Measurements from ENCODE around the gene CMIP.

CMIP gene

DNA sequence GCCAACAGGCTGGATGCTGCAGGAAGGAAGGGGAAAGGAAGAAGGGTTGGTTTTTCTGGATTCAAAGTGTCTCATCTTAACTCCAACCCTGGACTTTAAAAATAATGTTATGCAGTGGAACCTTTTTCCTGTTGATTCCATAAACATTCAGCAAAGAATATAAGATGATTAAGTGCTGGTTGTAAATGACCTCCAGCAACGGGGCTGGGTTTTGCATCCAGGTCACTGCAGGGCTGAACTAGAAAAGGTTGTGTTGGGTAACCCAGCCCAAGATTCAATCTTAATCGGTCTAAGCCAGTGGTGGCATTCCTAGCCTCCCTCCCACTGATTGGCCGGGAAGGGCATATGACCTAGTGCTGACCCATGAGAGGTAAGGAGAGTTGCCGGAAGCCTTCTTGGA is 300.3 kb downstream of the CMIP start:
- no peak for DNase-seq (ENCODE audit: low read depth in 2 of 2)

DNA sequence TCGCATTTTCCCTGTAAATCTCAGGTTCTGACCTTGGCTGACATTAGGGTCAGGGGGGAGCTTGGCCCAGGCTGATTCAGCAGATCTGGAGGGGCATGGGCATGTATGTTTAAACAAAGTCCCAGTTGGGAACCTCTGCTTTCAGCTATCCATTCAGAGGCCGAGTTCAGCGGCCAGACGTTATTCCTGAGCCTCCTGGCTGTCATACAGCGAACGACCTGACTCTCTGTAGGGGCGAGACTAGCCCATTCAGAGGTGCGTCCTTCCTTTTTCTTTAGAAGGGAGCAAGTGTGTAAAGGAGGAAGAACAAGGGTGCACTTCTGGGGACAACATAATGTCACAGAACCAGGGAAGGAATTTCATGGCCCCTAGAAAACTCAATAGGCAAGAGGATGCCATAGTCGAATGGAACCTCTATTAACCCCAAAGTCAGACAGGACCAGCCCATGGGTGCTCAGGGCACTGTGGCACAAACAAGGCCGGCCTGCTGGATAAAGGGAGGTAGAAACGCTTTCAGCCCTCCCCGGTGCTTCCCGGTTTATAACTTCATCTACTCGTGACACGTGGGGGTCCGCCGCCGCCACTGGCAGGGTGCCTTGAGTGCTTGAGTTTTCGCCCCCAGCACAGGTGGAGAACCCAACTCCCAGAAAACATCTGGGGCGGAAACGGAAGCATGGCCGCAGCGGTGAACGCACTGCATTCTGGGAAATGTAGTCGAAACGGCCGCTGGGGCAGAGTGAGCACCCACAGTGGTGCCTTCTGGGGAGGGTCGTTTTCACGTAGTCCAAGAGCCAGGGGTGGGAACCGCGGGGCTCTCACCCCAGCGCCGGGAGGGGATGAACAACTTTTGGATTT is 301.3 kb downstream of the CMIP start:
- DNase-seq (ENCODE audit: low read depth in 2 of 2): peak; percentile 65 to 70

DNA sequence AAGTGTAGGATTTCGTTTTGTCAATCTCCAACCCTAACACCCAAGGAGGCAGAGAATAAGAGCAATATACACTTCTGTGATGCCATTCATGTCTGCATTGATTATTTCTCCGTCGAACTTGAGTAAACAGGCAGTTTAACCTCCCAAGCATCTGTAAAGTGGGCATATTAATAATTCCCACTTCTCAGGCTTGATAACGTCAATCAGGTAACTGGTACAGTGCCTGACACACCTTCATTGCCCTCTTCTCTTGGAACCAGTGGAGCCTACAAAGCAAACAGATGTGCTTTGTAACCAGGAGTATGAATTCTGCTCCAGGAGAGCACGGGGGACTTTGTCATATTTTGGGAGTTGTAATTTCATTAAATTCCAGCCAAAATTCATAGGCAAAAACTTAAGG is 302.0 kb downstream of the CMIP start:
- no peak for DNase-seq (ENCODE audit: low read depth in 2 of 2)

DNA sequence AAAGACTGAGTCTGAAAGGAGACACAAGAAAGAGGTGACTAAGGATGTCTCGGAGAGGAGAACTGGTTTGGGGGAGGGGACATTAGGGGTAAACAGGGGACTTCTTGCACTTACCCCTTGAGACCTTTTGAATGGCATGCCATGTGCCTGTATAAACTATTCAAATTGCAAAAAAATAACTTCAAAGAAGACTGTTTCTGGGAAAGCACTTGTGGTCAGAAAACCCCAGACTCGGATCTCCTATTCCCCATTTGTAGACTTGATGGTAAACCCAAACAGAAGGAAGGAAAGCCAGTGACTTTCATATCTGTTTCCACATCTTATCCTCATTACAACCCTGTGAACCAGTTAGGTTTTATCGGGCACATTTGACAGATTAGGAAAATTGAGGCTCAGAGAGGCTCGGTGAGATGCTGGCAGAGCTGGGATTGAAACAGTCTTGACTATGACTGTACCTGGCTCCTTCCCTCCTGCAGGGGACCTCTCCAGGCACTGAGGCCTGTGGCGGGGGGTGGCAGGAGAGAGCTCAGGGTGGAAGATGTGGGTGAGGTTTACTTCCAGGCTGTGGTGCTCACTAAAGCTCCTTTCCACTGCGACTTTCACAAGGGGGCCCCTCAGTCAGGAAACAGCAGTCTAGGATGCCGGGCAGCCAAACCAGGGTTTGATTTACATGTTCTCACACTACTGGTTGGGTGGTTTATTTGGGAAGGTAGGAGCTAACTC is 304.0 kb downstream of the CMIP start:
- DNase-seq (ENCODE audit: low read depth in 2 of 2): no peak

DNA sequence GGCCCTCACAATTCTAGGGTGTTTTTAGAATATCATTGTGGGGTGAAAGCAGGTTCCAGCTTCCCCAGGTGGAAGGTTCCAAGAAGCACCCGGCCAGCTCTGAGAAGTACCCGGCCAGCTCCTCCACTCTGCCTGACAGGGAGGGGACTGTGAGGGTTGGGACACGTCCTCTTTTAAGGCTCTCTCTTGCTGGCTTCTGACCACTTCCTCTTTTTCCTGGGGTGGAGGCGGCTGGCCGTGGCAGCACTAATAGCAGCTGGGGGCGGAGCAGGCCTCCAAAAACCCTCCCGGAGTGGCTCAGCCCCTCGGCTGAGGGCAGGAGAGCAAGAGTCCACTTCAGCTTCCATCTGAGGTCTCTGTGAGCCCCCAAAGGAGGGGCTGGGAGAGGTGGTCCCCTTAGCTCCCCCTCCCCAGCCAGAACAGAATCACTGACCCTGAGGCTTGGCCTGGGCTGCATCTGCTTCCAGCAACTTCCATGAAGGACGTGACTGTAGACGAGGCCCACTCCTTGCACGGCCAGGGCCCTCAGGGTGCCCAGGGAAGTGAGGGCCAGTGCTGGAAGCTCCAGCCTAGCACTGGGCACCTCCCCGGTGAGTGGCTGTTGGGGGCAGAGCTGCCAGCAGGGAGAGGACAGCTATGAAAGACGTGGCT is 307.7 kb downstream of the CMIP start:
- no peak for DNase-seq (ENCODE audit: low read depth in 2 of 2)

DNA sequence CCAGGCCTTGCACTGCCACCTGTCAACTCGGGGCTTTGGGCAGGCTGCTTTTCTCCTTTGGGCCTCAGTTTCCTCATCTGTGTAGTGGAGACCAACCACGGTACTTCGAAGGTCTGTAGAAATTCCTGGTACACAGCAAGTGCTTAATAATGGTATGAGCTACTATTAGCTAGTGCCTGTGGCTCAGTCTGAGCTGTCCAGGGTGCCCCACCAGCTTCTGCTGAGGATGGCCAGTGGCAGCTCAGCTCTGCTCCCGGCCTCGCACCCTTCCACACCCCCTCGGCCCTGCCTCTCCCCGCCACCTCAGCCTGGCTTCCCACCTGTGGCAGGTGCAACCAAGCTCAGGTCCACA is 308.2 kb downstream of the CMIP start:
- DNase-seq (ENCODE audit: low read depth in 2 of 2): no peak

DNA sequence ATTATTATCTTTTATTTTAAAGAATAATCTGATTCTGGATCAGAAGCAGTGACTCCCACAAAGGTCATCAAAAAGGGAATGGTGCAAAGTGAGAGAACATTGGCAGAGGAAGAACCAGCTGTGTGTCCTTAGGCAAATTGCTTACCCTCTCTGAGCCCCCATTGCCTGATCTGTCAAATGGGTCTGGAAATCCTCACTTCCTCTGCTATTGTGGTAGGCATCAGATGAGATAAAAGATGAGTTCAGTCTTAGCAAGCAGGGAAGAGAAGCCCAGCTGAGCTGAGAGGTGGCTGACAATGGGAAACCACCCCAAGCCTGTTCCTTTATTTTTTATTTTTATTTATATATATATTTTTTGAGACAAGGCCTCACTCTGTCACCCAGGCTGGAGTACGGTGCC is 310.2 kb downstream of the CMIP start:
- no peak for DNase-seq (ENCODE audit: low read depth in 2 of 2)

DNA sequence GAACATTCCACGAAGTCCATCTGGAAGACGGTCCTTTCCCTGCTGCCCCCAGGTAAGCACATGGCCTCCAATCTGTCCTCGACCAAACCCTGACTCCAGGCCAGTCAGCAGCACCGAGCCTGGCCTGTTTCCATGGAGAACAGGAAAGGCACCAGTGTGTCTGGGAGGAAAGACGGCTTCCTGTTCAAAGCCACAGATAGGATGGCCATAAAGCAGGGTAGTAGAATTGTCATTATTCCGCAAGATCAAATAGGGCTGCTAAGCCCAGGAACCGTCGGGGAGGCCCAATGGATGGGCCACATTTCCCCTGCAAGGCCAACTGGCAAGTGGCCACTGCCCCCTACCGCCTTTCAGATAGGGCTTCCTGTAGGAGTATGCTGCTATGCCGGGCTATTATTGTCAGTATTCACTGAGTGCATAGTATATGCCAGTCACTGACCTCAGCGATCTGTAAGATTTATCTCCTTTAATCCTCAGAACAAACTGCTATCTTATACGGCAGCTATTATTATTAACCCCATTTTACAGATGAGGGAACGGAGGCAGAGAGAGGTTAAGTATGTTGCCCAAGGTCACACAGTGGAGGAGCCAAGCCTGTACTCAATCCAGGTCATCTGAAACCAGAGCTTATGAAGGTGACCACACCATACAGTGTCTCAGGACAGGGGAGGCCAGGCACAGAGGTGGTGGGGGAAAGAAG is 311.5 kb downstream of the CMIP start:
- DNase-seq (ENCODE audit: low read depth in 2 of 2): no peak

DNA sequence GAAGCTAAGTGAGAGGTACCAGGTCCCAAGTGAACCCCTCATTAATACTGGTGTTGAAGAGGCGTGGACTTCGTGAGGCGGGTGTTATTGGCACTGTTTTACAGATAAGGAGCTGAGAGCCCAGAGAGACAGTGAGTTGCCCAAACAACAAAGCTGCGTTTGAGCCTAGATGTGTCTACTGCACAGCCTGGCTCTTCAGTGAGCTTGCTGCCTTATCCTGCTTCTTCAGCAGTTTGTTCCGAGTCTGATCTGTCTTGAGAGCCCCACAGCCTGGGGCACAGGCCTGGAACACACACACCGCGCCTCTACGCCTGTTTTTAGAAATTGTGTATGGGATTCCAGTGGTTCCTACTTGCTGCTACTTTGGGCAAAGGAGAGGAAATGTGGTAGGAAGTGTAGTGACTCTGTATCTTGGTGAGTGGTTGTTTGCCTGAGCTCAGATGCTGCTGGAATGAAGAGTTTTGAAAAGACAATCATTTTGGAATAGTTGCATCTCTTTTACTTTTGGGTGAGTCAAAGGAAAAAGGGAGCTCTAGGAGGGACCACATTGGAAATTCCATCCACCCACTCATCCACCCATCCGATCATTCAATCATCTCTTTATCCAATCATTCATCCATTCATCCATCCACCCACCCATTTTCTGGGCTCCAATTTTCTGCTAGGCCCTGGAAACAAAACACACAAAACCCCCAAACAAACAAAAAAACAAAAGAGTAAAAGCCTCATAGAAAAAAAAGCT is 312.2 kb downstream of the CMIP start:
- DNase-seq (ENCODE audit: low read depth in 2 of 2): no peak

DNA sequence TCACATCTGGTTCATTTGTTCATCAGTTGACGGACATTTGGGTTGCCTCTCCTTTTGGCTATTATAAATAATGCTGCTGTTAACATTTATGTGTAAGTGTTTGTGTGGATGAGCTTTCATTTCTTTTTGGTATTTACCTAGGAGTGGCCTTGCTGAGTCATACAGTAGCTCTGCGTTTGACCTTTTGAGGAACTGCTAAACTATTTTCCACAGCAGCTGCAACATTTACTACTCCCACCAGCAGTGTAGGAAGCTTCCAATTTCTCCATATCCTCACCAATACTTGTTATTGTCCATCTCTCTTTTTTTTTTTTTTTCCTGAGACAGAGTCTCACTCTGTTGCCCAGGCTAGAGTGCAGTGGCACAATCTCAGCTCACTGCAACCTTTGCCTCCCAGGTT is 313.8 kb downstream of the CMIP start:
- no peak for DNase-seq (ENCODE audit: low read depth in 2 of 2)
